ENCODE data around the gene PTPRK. TPM values are rescaled to one million over a fixed set of nuclear protein-coding genes. Genes with fewer than 3 reads are reported as not detected.

The PTPRK gene
- total and polyA plus RNA-seq, 8 donors: 57.0 to 90.4 (median 78.6) TPM

GRCh38 chr6:128413291-128413690 lies 107.1 kb downstream of the PTPRK start:
- TF ChIP-seq CTCF (IDR thresholded peaks at IDR 0.05): no peak
- H3K27ac ChIP-seq: no peak overlapping the region

GRCh38 chr6:128412680-128413079 lies 107.7 kb downstream of the PTPRK start:
- no peak overlapping the region for H3K27ac ChIP-seq
- no peak for TF ChIP-seq CTCF (IDR thresholded peaks at IDR 0.05)
- ATAC-seq: no peak
- no peaks in the 10 kb centered on the region for H3K36me3 ChIP-seq
- no peak overlapping the region for H3K4me3 ChIP-seq
- intact Hi-C loops (cut with DNase I): no loop called here
- H3K4me1 ChIP-seq: no peaks in the 10 kb centered on the region
- no peaks in the 10 kb centered on the region for H3K9me3 ChIP-seq
- no peak for DNase-seq
- H3K27me3 ChIP-seq: no peaks in the 10 kb centered on the region

More at GRCh38 chr6:128413291-128413690, 107.1 kb downstream of the PTPRK start:
- DNase-seq (no peak), ATAC-seq (no peak)
- Histone ChIP-seq H3K4me1 (no peaks in the 10 kb centered on the region), H3K36me3 (no peaks in the 10 kb centered on the region), H3K4me3 (no peak overlapping the region), H3K9me3 (peaks cover 0 to 2% of the 10 kb centered on the region in 2 donors), H3K27me3 (no peaks in the 10 kb centered on the region)
- intact Hi-C loops (cut with DNase I): no loop called here

GRCh38 chr6:128410584-128410983 lies 109.8 kb downstream of the PTPRK start:
- intact Hi-C loops (cut with DNase I): no loop called here
- H3K4me1 ChIP-seq: no peaks in the 10 kb centered on the region
- H3K27me3 ChIP-seq: no peaks in the 10 kb centered on the region
- no peak for TF ChIP-seq CTCF (IDR thresholded peaks at IDR 0.05)
- no peak overlapping the region for H3K4me3 ChIP-seq
- H3K9me3 ChIP-seq: no peaks in the 10 kb centered on the region
- no peak overlapping the region for H3K27ac ChIP-seq
- no peak for DNase-seq
- H3K36me3 ChIP-seq: no peaks in the 10 kb centered on the region
- no peak for ATAC-seq

- ATAC-seq: no peak
- intact Hi-C loops (cut with DNase I): no loop called here
Measured at GRCh38 chr6:128409003-128409402, 111.4 kb downstream of the PTPRK start.

GRCh38 chr6:128406453-128406852 lies 113.9 kb downstream of the PTPRK start:
- H3K27ac ChIP-seq: no peak overlapping the region
- intact Hi-C loops (cut with DNase I): no loop called here
- H3K4me1 ChIP-seq: no peaks in the 10 kb centered on the region
- TF ChIP-seq CTCF (IDR thresholded peaks at IDR 0.05): no peak
- no peaks in the 10 kb centered on the region for H3K27me3 ChIP-seq
- ATAC-seq: no peak
- DNase-seq: no peak
- H3K4me3 ChIP-seq: no peak overlapping the region
- no peaks in the 10 kb centered on the region for H3K36me3 ChIP-seq
- H3K9me3 ChIP-seq: no peaks in the 10 kb centered on the region

More at GRCh38 chr6:128409003-128409402, 111.4 kb downstream of the PTPRK start:
- Histone ChIP-seq H3K4me3 (no peak overlapping the region), H3K4me1 (no peaks in the 10 kb centered on the region), H3K9me3 (no peaks in the 10 kb centered on the region), H3K27ac (no peak overlapping the region), H3K27me3 (no peaks in the 10 kb centered on the region), H3K36me3 (no peaks in the 10 kb centered on the region)
- DNase-seq: no peak
- TF ChIP-seq CTCF (IDR thresholded peaks at IDR 0.05): no peak

Data from left lung (tissue), 10 donors.